K562 (cell line): Measurements from ENCODE around the gene ABHD16B. TPM values are rescaled to one million over a fixed set of nuclear protein-coding genes. Genes with fewer than 3 reads are reported as not detected.

Experiments
- ATAC-seq: fragments of 200-7000 bp; cut with Tn5 transposase; 3 replicates; pipeline ENCODE4 v1.9.1; 2020; ENCODE audit warnings: moderate library complexity
- BruUV-seq: library from RNA; stranded (reverse); fragments of 400-500 nt; replicated peaks from 2 replicates; lab custom pipeline; 2021; lab: Mats Ljungman, UMichigan
- CTCF ChIA-PET: fragments of 300-600 bp; formaldehyde crosslinking; extraction: SDS; loops from one replicate; lab custom pipeline; 2021; ENCODE audit warnings: low intra/inter-chr PET ratio; lab: Yijun Ruan, JAX
- POLR2A ChIA-PET: fragments of 300-600, 350-650 bp; sonication (Branson Sonifier 250); formaldehyde crosslinking; extraction: SDS; loops from one replicate; lab custom pipeline; 2021; ENCODE audit warnings: antibody characterized with exemption, inconsistent platforms; lab: Yijun Ruan, JAX
- DNase-seq, 4 experiments: peaks; one replicate each; pipeline versions ENCODE4 v3.0.0 to v3.0.0-alpha.2; 2011 to 2018; ENCODE audit warnings: low spot score in 3 of 4, mixed read lengths in 3 of 4; ENCODE audit errors: extremely low read depth in 1 of 4
- FAIRE-seq: peaks from 2 replicates; lab custom pipeline; 2011; peaks lifted over from hg19 to GRCh38; lab: Jason Lieb, UNC
- H2AFZ ChIP-seq: 2 replicates; pipeline ENCODE4 v1.6.0; 2011; ENCODE audit warnings: low read depth, low read length, control low read depth, inconsistent platforms
- H3K27ac ChIP-seq: fragments of 200-600 bp; 3 replicates; pipeline ENCODE4 v1.8.0; 2011; ENCODE audit warnings: low read depth, mild to moderate bottlenecking, control low read depth, inconsistent platforms, low read length, moderate library complexity, mixed read lengths; ENCODE audit errors: extremely low read depth
- H3K27me3 ChIP-seq, 2 experiments: fragments of 300-600 bp in 1 of 2; 2 replicates in 1 of 2; 3 replicates in 1 of 2; pipeline versions ENCODE4 v1.6.0 to v1.8.0; 2011; ENCODE audit warnings: inconsistent platforms in 2 of 2, low read length in 2 of 2, mild to moderate bottlenecking in 1 of 2, mixed read lengths in 1 of 2, moderate library complexity in 1 of 2; ENCODE audit not compliant: control insufficient read depth in 2 of 2, insufficient read depth in 2 of 2
- H3K36me3 ChIP-seq: fragments of 300-600 bp; 3 replicates; pipeline ENCODE4 v1.8.0; 2011; ENCODE audit warnings: mild to moderate bottlenecking, low read length, inconsistent platforms; ENCODE audit not compliant: control insufficient read depth, insufficient read depth
- H3K4me1 ChIP-seq, 2 experiments: fragments of 200-600 bp in 1 of 2; replicated peaks in 1 of 2; 2 replicates in 1 of 2; 3 replicates in 1 of 2; pipeline versions ENCODE4 v1.5.1 to v1.8.0; 2011; ENCODE audit warnings: inconsistent platforms in 2 of 2, low read length in 2 of 2, mild to moderate bottlenecking in 1 of 2, mixed read lengths in 1 of 2, moderate library complexity in 1 of 2; ENCODE audit not compliant: control insufficient read depth in 2 of 2, insufficient read depth in 2 of 2
- H3K4me2 ChIP-seq: 2 replicates; pipeline ENCODE4 v1.6.1; 2011; ENCODE audit warnings: low read length, control low read depth, inconsistent platforms, mixed read lengths; ENCODE audit not compliant: insufficient read depth
- H3K4me3 ChIP-seq: fragments of 200-600 bp; sonication (generic), shearing (Covaris generic); 2 replicates; pipeline ENCODE4 v1.5.1; 2016; ENCODE audit warnings: control low read depth, inconsistent platforms
- H3K79me2 ChIP-seq: fragments of 200-600 bp; 3 replicates; pipeline ENCODE4 v1.8.0; 2011; ENCODE audit warnings: low read length, inconsistent platforms; ENCODE audit not compliant: control insufficient read depth, insufficient read depth
- H3K9ac ChIP-seq, 2 experiments: 2 replicates each; pipeline versions ENCODE4 v1.6.0 to v1.6.1; 2011; ENCODE audit warnings: low read depth in 2 of 2, low read length in 2 of 2, control low read depth in 1 of 2, inconsistent platforms in 1 of 2, mild to moderate bottlenecking in 1 of 2, mixed read lengths in 1 of 2; ENCODE audit not compliant: insufficient read depth in 1 of 2
- H3K9me1 ChIP-seq: one replicate; pipeline ENCODE4 v1.6.0; 2011; ENCODE audit warnings: inconsistent platforms, mild to moderate bottlenecking, low read length, moderate library complexity; ENCODE audit not compliant: control insufficient read depth, insufficient read depth
- H3K9me3 ChIP-seq: replicated peaks from 2 replicates; pipeline ENCODE4 v1.5.1; 2011; ENCODE audit warnings: low read depth, low read length, inconsistent platforms; ENCODE audit not compliant: control insufficient read depth, insufficient read depth
- H4K20me1 ChIP-seq: replicated peaks from 2 replicates; pipeline ENCODE4 v1.6.1; 2011; ENCODE audit warnings: low read length, inconsistent platforms, mixed read lengths; ENCODE audit not compliant: control insufficient read depth, insufficient read depth
- CBX3 ChIP-seq, 2 experiments: IDR thresholded peaks; 1 replicate in 1 of 2; 2 replicates in 1 of 2; pipeline ENCODE4 v1.6.1; 2012; ENCODE audit warnings: inconsistent platforms in 2 of 2, low read length in 2 of 2, borderline replicate concordance in 1 of 2, control low read depth in 1 of 2
- CREB1 ChIP-seq, 2 experiments: sonication (generic) in 1 of 2; formaldehyde crosslinking in 1 of 2; IDR thresholded peaks; 2 replicates each; pipeline versions ENCODE4 v1.6.1 to v1.8.0; 2012 to 2022; ENCODE audit warnings: inconsistent platforms in 1 of 2, mild to moderate bottlenecking in 1 of 2, missing genetic modification reagents in 1 of 2, moderate library complexity in 1 of 2
- DPF2 ChIP-seq: fragments of 450-650 bp; IDR thresholded peaks from 2 replicates; pipeline ENCODE4 v1.6.1; 2016
- HDAC8 ChIP-seq: fragments of 450-650 bp; IDR thresholded peaks from 2 replicates; pipeline ENCODE4 v1.6.1; 2016; ENCODE audit warnings: mild to moderate bottlenecking, missing genetic modification characterization, moderate library complexity, missing compliant biosample characterization
- POLR3G ChIP-seq: IDR thresholded peaks from 2 replicates; pipeline ENCODE4 v1.6.1; 2011; ENCODE audit not compliant: insufficient read length, insufficient replicate concordance; ENCODE audit errors: extremely low read depth
- PURB ChIP-seq: sonication (generic); formaldehyde crosslinking; IDR thresholded peaks from 2 replicates; pipeline ENCODE4 v1.9.0; 2021; ENCODE audit warnings: low read depth, mild to moderate bottlenecking, missing genetic modification reagents
- RB1 ChIP-seq: fragments of 450-650 bp; IDR thresholded peaks from 2 replicates; pipeline ENCODE4 v1.6.1; 2017; ENCODE audit warnings: low read depth, mild to moderate bottlenecking
- RFX1 ChIP-seq: fragments of 450-650 bp; IDR thresholded peaks from 2 replicates; pipeline ENCODE4 v1.6.1; 2016; ENCODE audit warnings: mild to moderate bottlenecking, moderate library complexity
- TAF9B ChIP-seq: fragments of 450-650 bp; IDR thresholded peaks from 2 replicates; pipeline ENCODE4 v1.6.1; 2018; ENCODE audit warnings: mild to moderate bottlenecking; ENCODE audit not compliant: partially characterized antibody
- ZNF3 ChIP-seq: fragments of 250-450 bp; sonication (Bioruptor Pico); IDR thresholded peaks from 2 replicates; pipeline ENCODE4 v1.5.0; 2021; ENCODE audit warnings: mild to moderate bottlenecking, moderate library complexity
- ZNF408 ChIP-seq: fragments of 250-450 bp; sonication (Bioruptor Pico); IDR thresholded peaks from 2 replicates; pipeline ENCODE4 v1.4.0; 2020; ENCODE audit warnings: low read depth, mild to moderate bottlenecking, moderate library complexity
- WGBS: fragments of 100-300 bp; shearing (Covaris generic); methylation state at CpG from one replicate; pipeline ENCODE4 v1.1.6; 2016; ENCODE audit warnings: low coverage, mixed read lengths; ENCODE audit not compliant: insufficient coverage; ENCODE audit errors: missing lambda C conversion rate; 5-methylcytosine and 5-hydroxymethylcytosine counted together
- in situ Hi-C: fragments of 300-500 bp; cut with MboI; formaldehyde crosslinking; loops from 4 replicates; pipeline ENCODE4 v1.15.0; 2018; ENCODE audit warnings: inconsistent platforms, mixed read lengths
- intact Hi-C: fragments of 100-400 bp; cut with micrococcal nuclease; formaldehyde crosslinking; loops from 2 replicates; pipeline ENCODE4 v1.14.2; 2022
- polyA plus RNA-seq, 8 experiments: library from polyadenylated mRNA; depleted of rRNA in 4 of 8; stranded (reverse) in 5 of 8; unstranded in 3 of 8; fragments of >200 nt; fragmentation: Nextera tagmentation in 2 of 8; fragmentation: Illumina TruSeq in 1 of 8; extraction: Ambion mirVana in 2 of 8; extraction: Trizol in 1 of 8; gene quantifications; 2 replicates each; pipeline versions ENCODE4 v1.2.1 to v1.2.3, GENCODE V29; 2011 to 2014; ENCODE audit warnings: inconsistent platforms in 1 of 8, missing spikeins in 1 of 8
- total RNA-seq, 7 experiments: library from RNA; depleted of rRNA in 6 of 7; stranded (reverse); fragments of >200 nt in 6 of 7; fragmentation: Illumina TruSeq in 2 of 7; extraction: Trizol in 2 of 7; gene quantifications; 2 replicates each; pipeline versions ENCODE4 v1.2.1 to v1.2.3, GENCODE V29; 2011 to 2021; ENCODE audit warnings: low replicate concordance in 1 of 7
- TF ChIP-seq, protein P1 (sequence below): fragments of 450-650 bp; formaldehyde crosslinking; IDR thresholded peaks from 2 replicates; pipeline ENCODE4 v1.4.0; 2020; ENCODE audit warnings: mild to moderate bottlenecking, moderate library complexity
- TF ChIP-seq, protein P2 (sequence below): sonication (generic); formaldehyde crosslinking; IDR thresholded peaks from 2 replicates; pipeline ENCODE4 v1.9.0; 2022; ENCODE audit warnings: mild to moderate bottlenecking, missing genetic modification reagents
- TF ChIP-seq, protein P3 (sequence below): IDR thresholded peaks from 3 replicates; pipeline ENCODE4 v1.6.1; 2011; ENCODE audit warnings: borderline replicate concordance, mild to moderate bottlenecking; ENCODE audit not compliant: insufficient read length, insufficient read depth
- TF ChIP-seq, protein P4 (sequence below): sonication (generic); formaldehyde crosslinking; IDR thresholded peaks from 2 replicates; pipeline ENCODE4 v1.9.0; 2022; ENCODE audit warnings: mild to moderate bottlenecking, missing genetic modification reagents

Gene ABHD16B
- total and polyA plus RNA-seq, 9 of the 15 experiments (the other 6 are each of a cell fraction or from before 2014, with no cell fraction given), result not detected

DNA sequence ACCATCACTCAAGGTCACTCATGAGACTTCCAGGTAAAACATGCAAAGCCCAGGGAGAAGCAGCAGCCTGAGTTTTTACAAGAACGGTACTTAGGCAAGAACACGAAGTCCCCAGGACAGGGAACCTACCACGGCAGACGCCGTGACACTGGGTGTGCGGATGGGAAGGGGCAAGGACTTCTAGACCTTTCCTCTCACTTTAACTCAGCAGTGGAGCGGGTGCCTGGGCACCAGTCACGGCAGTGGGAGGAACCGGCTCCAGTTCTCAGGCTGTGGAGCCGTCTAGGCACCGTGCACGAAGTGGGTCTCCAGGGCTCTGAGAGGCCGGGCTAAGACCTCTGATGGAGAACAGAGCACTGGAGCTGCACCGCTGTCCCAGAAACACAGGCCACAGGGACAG is 32.8 kb upstream of the ABHD16B start (continued):
- TF ChIP-seq CBX3 (IDR thresholded peaks at IDR 0.05; ENCODE audit: borderline replicate concordance in 1 of 2, low read length in 2 of 2) (no peak), HDAC8 (tag) (no peak), CREB1 (IDR thresholded peaks at IDR 0.05) (no peak), CREB1 (CRISPR knock-in tag; IDR thresholded peaks at IDR 0.05) (no peak), POLR3G (no peak), TAF9B (no peak), ZNF408 (CRISPR knock-in tag) (no peak), PURB (no peak), RB1 (no peak)

DNA sequence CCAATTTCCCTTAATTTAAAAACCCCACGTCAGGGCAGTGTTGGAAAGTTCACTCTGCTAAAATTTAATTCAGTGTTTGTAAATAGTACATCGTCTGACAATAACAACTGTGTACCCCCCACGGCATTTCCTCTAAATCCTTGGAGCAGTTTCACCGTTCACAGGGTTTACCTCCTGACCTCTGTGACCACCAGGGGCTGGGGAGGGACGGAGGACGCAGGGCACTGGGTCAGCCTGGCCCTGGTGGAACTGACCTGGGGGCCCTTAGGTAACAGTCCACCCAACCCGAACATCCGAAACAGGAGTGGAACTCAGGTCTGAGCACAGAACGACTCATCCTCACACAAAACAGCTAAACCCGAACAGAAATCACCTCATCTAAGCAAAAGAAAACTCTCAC is 32.3 kb upstream of the ABHD16B start:
- Histone ChIP-seq H3K36me3 (no peaks in the 10 kb centered on the region), H3K9me1 (no peaks in the 10 kb centered on the region), H3K9ac (no peak overlapping the region), H3K27me3 (peaks cover 12 to 28% of the 10 kb centered on the region in 2 experiments; a peak in 4 of 5 replicates), H3K27ac (no peak overlapping the region), H3K4me3 (no peak overlapping the region), H3K9me3 (no peaks in the 10 kb centered on the region), H3K79me2 (no peaks in the 10 kb centered on the region), H2AFZ (no peak overlapping the region), H3K4me1 (peaks cover 4 to 48% of the 10 kb centered on the region in 2 experiments; a peak in 4 of 5 replicates), H4K20me1 (0 out of 2 replicates have a peak, but pooled peaks cover 10% of the 10 kb centered on the region), H3K4me2 (no peak overlapping the region)
- POLR2A ChIA-PET, result no interaction called here
- FAIRE-seq (peak; percentile 80), ATAC-seq (no peak), DNase-seq (no peak)
- intact Hi-C loops (no loop called here), in situ Hi-C loops (no loop called here)
- no TSS peak for BruUV-seq
- CTCF ChIA-PET, result no interaction called here
- WGBS, result 25% methylated on average over 9 of the region's 10 CpGs
- TF ChIP-seq DPF2, result no peak
- TF ChIP-seq, protein P1, sequence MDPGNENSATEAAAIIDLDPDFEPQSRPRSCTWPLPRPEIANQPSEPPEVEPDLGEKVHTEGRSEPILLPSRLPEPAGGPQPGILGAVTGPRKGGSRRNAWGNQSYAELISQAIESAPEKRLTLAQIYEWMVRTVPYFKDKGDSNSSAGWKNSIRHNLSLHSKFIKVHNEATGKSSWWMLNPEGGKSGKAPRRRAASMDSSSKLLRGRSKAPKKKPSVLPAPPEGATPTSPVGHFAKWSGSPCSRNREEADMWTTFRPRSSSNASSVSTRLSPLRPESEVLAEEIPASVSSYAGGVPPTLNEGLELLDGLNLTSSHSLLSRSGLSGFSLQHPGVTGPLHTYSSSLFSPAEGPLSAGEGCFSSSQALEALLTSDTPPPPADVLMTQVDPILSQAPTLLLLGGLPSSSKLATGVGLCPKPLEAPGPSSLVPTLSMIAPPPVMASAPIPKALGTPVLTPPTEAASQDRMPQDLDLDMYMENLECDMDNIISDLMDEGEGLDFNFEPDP (CRISPR knock-in tag), result no peak
- TF ChIP-seq, protein P2, sequence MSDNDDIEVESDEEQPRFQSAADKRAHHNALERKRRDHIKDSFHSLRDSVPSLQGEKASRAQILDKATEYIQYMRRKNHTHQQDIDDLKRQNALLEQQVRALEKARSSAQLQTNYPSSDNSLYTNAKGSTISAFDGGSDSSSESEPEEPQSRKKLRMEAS (CRISPR knock-in tag), result no peak
- no peak for TF ChIP-seq ZNF3 (CRISPR knock-in tag)
- TF ChIP-seq, protein P3, sequence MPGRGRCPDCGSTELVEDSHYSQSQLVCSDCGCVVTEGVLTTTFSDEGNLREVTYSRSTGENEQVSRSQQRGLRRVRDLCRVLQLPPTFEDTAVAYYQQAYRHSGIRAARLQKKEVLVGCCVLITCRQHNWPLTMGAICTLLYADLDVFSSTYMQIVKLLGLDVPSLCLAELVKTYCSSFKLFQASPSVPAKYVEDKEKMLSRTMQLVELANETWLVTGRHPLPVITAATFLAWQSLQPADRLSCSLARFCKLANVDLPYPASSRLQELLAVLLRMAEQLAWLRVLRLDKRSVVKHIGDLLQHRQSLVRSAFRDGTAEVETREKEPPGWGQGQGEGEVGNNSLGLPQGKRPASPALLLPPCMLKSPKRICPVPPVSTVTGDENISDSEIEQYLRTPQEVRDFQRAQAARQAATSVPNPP, result no peak
- TF ChIP-seq RFX1, result no peak
- TF ChIP-seq, protein P4, sequence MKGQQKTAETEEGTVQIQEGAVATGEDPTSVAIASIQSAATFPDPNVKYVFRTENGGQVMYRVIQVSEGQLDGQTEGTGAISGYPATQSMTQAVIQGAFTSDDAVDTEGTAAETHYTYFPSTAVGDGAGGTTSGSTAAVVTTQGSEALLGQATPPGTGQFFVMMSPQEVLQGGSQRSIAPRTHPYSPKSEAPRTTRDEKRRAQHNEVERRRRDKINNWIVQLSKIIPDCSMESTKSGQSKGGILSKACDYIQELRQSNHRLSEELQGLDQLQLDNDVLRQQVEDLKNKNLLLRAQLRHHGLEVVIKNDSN (CRISPR knock-in tag), result no peak
